Cardiac muscle cell (in vitro differentiated cells and primary cell): ENCODE measurements around the gene MAD1L1. TPM values are rescaled to one million over a fixed set of nuclear protein-coding genes. Genes with fewer than 3 reads are reported as not detected.

Source experiments
- DNase-seq, 2 donors: peaks; one replicate each; pipeline versions ENCODE4 v3.0.0 to v3.0.0-alpha.2; 2010 to 2017; ENCODE audit warnings: low read depth in 1 of 2, low spot score in 1 of 2
- H3K27ac ChIP-seq: fragments of 200-600 bp; sonication (generic); 2 replicates; pipeline ENCODE4 v1.5.1; 2016
- H3K27me3 ChIP-seq: fragments of 200-600 bp; sonication (generic); 2 replicates; pipeline ENCODE4 v1.6.0; 2016; ENCODE audit warnings: control low read depth
- H3K36me3 ChIP-seq: fragments of 200-600 bp; sonication (generic); 2 replicates; pipeline ENCODE4 v1.5.1; 2016; ENCODE audit warnings: control low read depth
- H3K4me1 ChIP-seq: fragments of 200-600 bp; sonication (generic); 2 replicates; pipeline ENCODE4 v1.8.1; 2017; ENCODE audit warnings: low read depth, mild to moderate bottlenecking, mixed run types
- H3K4me3 ChIP-seq: fragments of 200-600 bp; sonication (generic); 2 replicates; pipeline ENCODE4 v1.5.1; 2016; ENCODE audit warnings: mild to moderate bottlenecking
- H3K9me3 ChIP-seq: fragments of 200-600 bp; sonication (generic); 2 replicates; pipeline ENCODE4 v1.5.1; 2017; ENCODE audit warnings: low read depth, mild to moderate bottlenecking, control low read depth
- CTCF ChIP-seq: IDR thresholded peaks from 2 replicates; pipeline ENCODE4 v1.5.1; 2012; ENCODE audit warnings: low read depth, mild to moderate bottlenecking, low read length
- polyA plus RNA-seq: library from polyadenylated mRNA; unstranded; fragments of >200 nt; fragmentation: Nextera tagmentation; extraction: Ambion mirVana; gene quantifications from 2 replicates; pipeline ENCODE4 v1.2.1, GENCODE V29; 2016
- total RNA-seq: library from RNA; depleted of rRNA; stranded (reverse); fragments of >200 nt; gene quantifications from 2 replicates; pipeline ENCODE4 v1.2.3, GENCODE V29; 2016

Gene MAD1L1
- total and polyA plus RNA-seq, 2 experiments from 2014 or later, result 38.3 to 56.2 TPM

GRCh38 chr7:1981878-1982230, 250.9 kb downstream of the MAD1L1 start:
- Histone ChIP-seq H3K27ac (no peak overlapping the region), H3K27me3 (no peaks in the 10 kb centered on the region), H3K4me1 (no peaks in the 10 kb centered on the region), H3K36me3 (no peaks in the 10 kb centered on the region), H3K4me3 (no peak overlapping the region), H3K9me3 (no peaks in the 10 kb centered on the region)
- no peak for TF ChIP-seq CTCF
- DNase-seq, result no peak

GRCh38 chr7:1981201-1981877, 251.4 kb downstream of the MAD1L1 start:
- H3K4me3 ChIP-seq, result no peak overlapping the region
- H3K36me3 ChIP-seq, result no peaks in the 10 kb centered on the region
- H3K9me3 ChIP-seq, result no peaks in the 10 kb centered on the region
- DNase-seq, result no peak
- no peak overlapping the region for H3K27ac ChIP-seq
- TF ChIP-seq CTCF, result no peak
- no peaks in the 10 kb centered on the region for H3K27me3 ChIP-seq
- no peaks in the 10 kb centered on the region for H3K4me1 ChIP-seq

- TF ChIP-seq CTCF, result no peak
- Histone ChIP-seq H3K4me1 (no peaks in the 10 kb centered on the region), H3K4me3 (no peak overlapping the region), H3K9me3 (no peaks in the 10 kb centered on the region), H3K36me3 (no peaks in the 10 kb centered on the region), H3K27me3 (no peaks in the 10 kb centered on the region), H3K27ac (no peak overlapping the region)
- DNase-seq, result no peak
Observed at GRCh38 chr7:1979591-1980560, 252.9 kb downstream of the MAD1L1 start.

GRCh38 chr7:1978656-1979590, 253.8 kb downstream of the MAD1L1 start:
- TF ChIP-seq CTCF, result no peak
- no peak for DNase-seq
- H3K4me3 ChIP-seq, result no peak overlapping the region

GRCh38 chr7:1977876-1978441, 254.8 kb downstream of the MAD1L1 start:
- no peaks in the 10 kb centered on the region for H3K36me3 ChIP-seq
- H3K4me1 ChIP-seq, result no peaks in the 10 kb centered on the region
- no peak for DNase-seq
- no peaks in the 10 kb centered on the region for H3K27me3 ChIP-seq
- H3K9me3 ChIP-seq, result no peaks in the 10 kb centered on the region
- no peak overlapping the region for H3K27ac ChIP-seq
- TF ChIP-seq CTCF, result no peak
- no peak overlapping the region for H3K4me3 ChIP-seq

More at GRCh38 chr7:1978656-1979590, 253.8 kb downstream of the MAD1L1 start:
- H3K36me3 ChIP-seq, result no peaks in the 10 kb centered on the region
- H3K9me3 ChIP-seq, result no peaks in the 10 kb centered on the region
- no peaks in the 10 kb centered on the region for H3K27me3 ChIP-seq
- no peak overlapping the region for H3K27ac ChIP-seq
- no peaks in the 10 kb centered on the region for H3K4me1 ChIP-seq
